Fibroblast of villous mesenchyme (primary cell): ENCODE data around the gene NDUFS6. TPM values are rescaled to one million over a fixed set of nuclear protein-coding genes. Genes with fewer than 3 reads are reported as not detected.

Experiments
- DNase-seq: peaks from one replicate; pipeline ENCODE4 v3.0.0-alpha.2; 2010; ENCODE audit warnings: low read depth
- H3K4me3 ChIP-seq: 2 replicates; pipeline ENCODE4 v1.5.1; 2011; ENCODE audit warnings: low read depth, mild to moderate bottlenecking, low read length
- CTCF ChIP-seq: IDR thresholded peaks from 2 replicates; pipeline ENCODE4 v1.5.1; 2012; ENCODE audit warnings: low read depth, mild to moderate bottlenecking, low read length; ENCODE audit not compliant: insufficient read depth
- total RNA-seq: library from RNA; depleted of rRNA; stranded (reverse); fragments of >200 nt; gene quantifications from 2 replicates; pipeline ENCODE4 v1.2.3, GENCODE V29; 2012

NDUFS6 gene
- total RNA-seq, 1 donor = 22.9 TPM

GRCh38 chr5:1827886-1828397 is 26.7 kb downstream of the NDUFS6 start:
- DNase-seq = peak; percentile 16
- peak overlapping the region; percentile 38 for H3K4me3 ChIP-seq
- no peak for TF ChIP-seq CTCF

- H3K4me3 ChIP-seq = no peak overlapping the region
- no peak for DNase-seq
- no peak for TF ChIP-seq CTCF
Observed at GRCh38 chr5:1830571-1831228, 29.5 kb downstream of the NDUFS6 start.

GRCh38 chr5:1831257-1831656 is 30.1 kb downstream of the NDUFS6 start:
- H3K4me3 ChIP-seq = no peak overlapping the region
- no peak for TF ChIP-seq CTCF
- DNase-seq = no peak

- DNase-seq = no peak
- no peak overlapping the region for H3K4me3 ChIP-seq
- TF ChIP-seq CTCF = no peak
Observed at GRCh38 chr5:1831677-1832313, 30.6 kb downstream of the NDUFS6 start.

GRCh38 chr5:1832511-1833250 is 31.5 kb downstream of the NDUFS6 start:
- TF ChIP-seq CTCF = no peak
- DNase-seq = no peak
- no peak overlapping the region for H3K4me3 ChIP-seq

GRCh38 chr5:1833264-1834021 is 32.2 kb downstream of the NDUFS6 start:
- DNase-seq = no peak
- TF ChIP-seq CTCF = no peak
- H3K4me3 ChIP-seq = no peak overlapping the region
